Activated naive CD4-positive, alpha-beta T cell treated with anti-CD3 and anti-CD28 coated beads for 36 hours (primary cell): ENCODE data around the gene SCTR. TPM values are rescaled to one million over a fixed set of nuclear protein-coding genes. Genes with fewer than 3 reads are reported as not detected.

Source experiments
- CTCF ChIA-PET: fragments of 350-600 bp; sonication (Branson Sonifier 250); formaldehyde crosslinking; loops from one replicate; lab custom pipeline; 2021; ENCODE audit warnings: antibody characterized with exemption; lab: Charles Lee
- DNase-seq: peaks from one replicate; pipeline ENCODE4 v3.0.0-alpha.2; 2020
- H3K27ac Mint-ChIP-seq: one replicate; pipeline ENCODE4 v1.8.0; 2021; ENCODE audit warnings: mild to moderate bottlenecking, mixed read lengths
- H3K27me3 Mint-ChIP-seq: one replicate; pipeline ENCODE4 v1.8.0; 2021; ENCODE audit warnings: low read depth, mixed read lengths
- H3K36me3 Mint-ChIP-seq: one replicate; pipeline ENCODE4 v1.8.0; 2021; ENCODE audit warnings: low read depth, mixed read lengths
- H3K4me1 Mint-ChIP-seq: one replicate; pipeline ENCODE4 v1.8.0; 2021; ENCODE audit warnings: low read depth, mixed read lengths
- H3K4me3 Mint-ChIP-seq: one replicate; pipeline ENCODE4 v1.8.0; 2021; ENCODE audit warnings: mild to moderate bottlenecking, moderate library complexity, mixed read lengths
- H3K9me3 Mint-ChIP-seq: one replicate; pipeline ENCODE4 v1.8.0; 2021; ENCODE audit warnings: mixed read lengths
- intact Hi-C: fragments of 100-400 bp; cut with micrococcal nuclease; formaldehyde crosslinking; loops from one replicate; pipeline ENCODE4 v1.15.1; 2023
- total RNA-seq, 2 experiments: library from RNA; stranded (reverse); gene quantifications; one replicate each; pipeline ENCODE4 v1.2.3, GENCODE V29; 2021

The SCTR gene
- total RNA-seq, 2 experiments from 2014 or later, result not detected

DNA sequence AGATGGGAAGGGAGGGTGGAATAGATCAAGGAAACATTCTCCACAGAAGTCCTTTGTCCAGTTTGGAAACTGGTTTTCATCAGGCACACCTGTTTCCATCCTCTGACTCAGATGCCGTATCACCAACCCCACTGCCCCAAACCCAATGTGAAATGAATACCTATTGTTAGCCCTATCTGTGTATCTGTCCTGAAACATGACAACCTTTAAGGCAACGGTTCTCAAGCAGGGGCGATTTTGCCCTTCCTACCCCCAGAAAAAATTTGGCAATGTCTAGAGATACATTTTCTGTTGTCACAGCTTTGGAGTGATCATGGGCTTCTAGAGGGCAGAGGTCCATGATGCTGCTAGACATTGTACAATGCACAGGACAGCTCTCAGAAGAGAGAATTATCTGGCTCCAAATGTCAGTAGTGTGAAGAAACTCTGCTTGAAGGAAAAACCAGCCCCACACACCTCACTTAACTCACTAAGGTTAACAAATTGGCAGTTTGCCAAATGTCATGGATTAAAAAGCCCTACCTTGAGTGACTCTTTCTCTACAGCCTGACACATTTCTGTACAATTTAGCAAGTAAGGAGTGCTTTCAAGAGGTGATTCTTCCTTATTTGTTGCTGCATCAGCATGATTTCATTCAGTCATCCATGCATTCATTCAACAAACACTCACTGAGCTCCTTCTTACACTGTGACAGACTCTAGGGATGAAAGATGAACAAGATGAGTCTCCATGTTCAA lies 3.4 kb downstream of the SCTR start:
- no peaks in the 10 kb centered on the region for H3K9me3 Mint-ChIP-seq
- intact Hi-C loops, result no loop called here
- DNase-seq, result no peak
- H3K36me3 Mint-ChIP-seq, result no peaks in the 10 kb centered on the region
- peaks cover 2% of the 10 kb centered on the region for H3K4me1 Mint-ChIP-seq
- CTCF ChIA-PET, result no interaction called here
- no peak overlapping the region for H3K4me3 Mint-ChIP-seq
- no peak overlapping the region for H3K27ac Mint-ChIP-seq
- peaks cover 43% of the 10 kb centered on the region for H3K27me3 Mint-ChIP-seq

DNA sequence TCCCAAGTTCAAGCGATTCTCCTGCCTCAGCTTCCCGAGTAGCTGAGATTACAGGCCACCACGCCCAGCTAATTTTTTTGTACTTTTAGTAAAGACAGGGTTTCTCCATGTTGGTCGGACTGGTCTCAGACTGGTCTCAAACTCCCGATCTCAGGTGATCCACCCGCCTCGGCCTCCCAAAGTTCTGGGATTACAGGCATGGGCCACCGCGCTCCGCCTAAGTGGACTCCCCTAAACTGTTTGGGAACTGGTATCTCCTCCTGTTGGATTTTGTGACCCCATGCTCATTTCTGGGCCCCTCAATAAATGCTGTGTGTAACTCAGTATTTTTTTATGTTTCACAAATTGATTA lies 5.2 kb downstream of the SCTR start:
- Mint-ChIP-seq H3K27me3 (peaks cover 33% of the 10 kb centered on the region), H3K4me3 (no peak overlapping the region), H3K36me3 (no peaks in the 10 kb centered on the region), H3K9me3 (no peaks in the 10 kb centered on the region), H3K4me1 (peaks cover 2% of the 10 kb centered on the region), H3K27ac (no peak overlapping the region)
- CTCF ChIA-PET, result no interaction called here
- DNase-seq, result no peak
- intact Hi-C loops, result loop anchor here (10.0 kb wide), 1 partner anchor 126 kb away; no protein-coding TSS in a partner anchor

DNA sequence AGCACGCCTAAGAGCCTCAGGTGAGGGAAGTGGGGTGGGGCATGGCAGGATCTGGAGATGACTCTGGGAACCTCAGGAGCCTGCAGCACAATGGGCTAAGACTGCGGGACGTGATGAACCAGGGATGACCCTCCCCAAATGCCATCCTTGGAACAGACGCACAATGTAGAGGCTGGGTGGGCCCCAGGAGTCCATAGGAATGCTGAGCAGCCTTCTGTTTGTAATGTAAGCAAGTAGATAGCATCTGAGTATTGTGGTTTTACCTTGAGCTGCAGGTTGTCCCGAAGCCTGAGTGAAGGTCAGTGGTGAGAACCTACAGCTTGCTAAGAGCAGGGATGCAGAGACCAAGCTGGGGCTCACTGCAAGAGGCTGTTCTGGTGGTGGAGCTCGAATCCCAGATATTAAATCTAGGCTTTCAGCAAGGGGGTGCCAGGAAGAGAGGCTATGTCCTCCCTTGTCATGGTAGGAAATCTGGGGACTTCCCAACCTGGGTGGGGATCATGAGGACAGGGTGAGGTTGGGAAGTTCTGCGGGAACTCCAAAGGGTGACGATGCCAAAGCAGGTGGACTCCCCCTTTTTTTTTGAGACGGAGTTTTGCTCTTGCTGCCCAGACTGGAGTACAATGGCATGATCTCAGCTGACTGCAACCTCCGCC lies 5.8 kb downstream of the SCTR start:
- H3K9me3 Mint-ChIP-seq, result no peaks in the 10 kb centered on the region

DNA sequence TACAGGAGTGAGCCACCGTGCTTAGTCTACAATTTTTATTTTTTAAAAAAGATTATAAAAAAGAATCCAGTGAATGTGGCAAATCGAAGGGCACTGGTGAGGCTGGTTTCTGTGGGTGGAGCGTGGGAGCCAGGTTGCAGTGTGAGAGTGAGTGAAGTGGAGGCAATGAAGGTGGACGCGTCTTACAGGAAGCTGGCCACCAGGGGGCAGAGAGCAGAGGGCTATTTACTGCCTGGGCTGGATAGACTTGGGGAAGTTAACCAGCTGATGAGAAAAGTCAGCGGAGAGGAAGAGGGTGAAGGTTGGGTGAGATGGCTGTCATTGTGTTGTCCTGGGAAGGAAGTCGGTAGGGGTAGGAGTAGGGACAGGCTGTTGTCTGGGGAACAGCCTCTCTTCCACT lies 6.8 kb downstream of the SCTR start:
- intact Hi-C loops, result loop anchor here (1.0 to 10.0 kb wide), 3 partner anchors 127 to 658 kb away; no protein-coding TSS in a partner anchor
- Mint-ChIP-seq H3K27me3 (peaks cover 25% of the 10 kb centered on the region), H3K9me3 (no peaks in the 10 kb centered on the region), H3K27ac (no peak overlapping the region), H3K4me1 (no peaks in the 10 kb centered on the region), H3K36me3 (no peaks in the 10 kb centered on the region), H3K4me3 (no peak overlapping the region)
- CTCF ChIA-PET, result interaction anchor here (0.6 to 1.0 kb wide), 3 partner anchors 24 to 1708 kb away, joined by 3 to 5 read pairs (median 4); no protein-coding TSS in a partner anchor
- DNase-seq, result peak; percentile 60

More for the DNA sequence above, 5.8 kb downstream of the SCTR start:
- Mint-ChIP-seq H3K36me3 (no peaks in the 10 kb centered on the region), H3K27me3 (peaks cover 30% of the 10 kb centered on the region), H3K4me3 (no peak overlapping the region), H3K4me1 (no peaks in the 10 kb centered on the region), H3K27ac (no peak overlapping the region)
- CTCF ChIA-PET, result no interaction called here
- intact Hi-C loops, result loop anchor here (10.0 kb wide), 1 partner anchor 126 kb away; no protein-coding TSS in a partner anchor
- DNase-seq, result no peak

DNA sequence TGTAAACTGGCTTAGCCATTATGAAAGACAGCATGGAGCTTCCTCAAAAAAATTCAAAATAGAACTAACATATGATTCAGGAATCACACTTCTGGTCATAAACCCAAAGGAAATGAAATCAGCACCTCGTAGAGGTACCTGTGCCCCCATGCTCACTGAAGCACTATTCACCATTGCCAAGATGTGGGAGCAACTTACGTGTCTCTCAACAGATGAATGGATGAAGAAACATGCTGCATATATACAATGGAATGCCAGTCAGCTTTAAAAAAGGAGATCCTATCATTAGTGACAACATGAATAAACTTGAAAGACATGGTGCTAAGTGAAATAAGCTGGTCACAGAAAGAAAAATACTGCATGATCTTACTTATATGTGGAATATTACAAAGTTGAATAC lies 8.2 kb downstream of the SCTR start:
- CTCF ChIA-PET, result no interaction called here

DNA sequence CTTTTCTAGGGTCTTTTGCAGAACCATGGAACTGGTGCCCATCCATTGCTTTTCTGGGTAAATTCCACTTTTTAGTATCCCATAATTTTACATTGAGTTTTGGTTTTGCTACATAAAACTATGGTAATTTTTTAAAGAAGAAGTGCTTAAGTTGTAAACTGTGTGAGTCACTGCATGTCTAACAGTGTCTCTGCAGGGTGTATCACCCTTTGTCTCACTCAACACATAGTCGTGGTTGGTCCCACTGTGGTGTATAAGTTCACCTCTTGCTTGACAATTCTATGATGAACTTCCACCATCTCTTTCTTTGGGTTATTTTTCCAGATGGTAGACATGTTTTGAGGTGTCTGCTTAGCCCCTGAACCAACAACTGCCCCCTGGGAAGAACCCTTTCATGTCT lies 10.5 kb downstream of the SCTR start:
- no peak overlapping the region for H3K4me3 Mint-ChIP-seq
- CTCF ChIA-PET, result no interaction called here
- no peaks in the 10 kb centered on the region for H3K4me1 Mint-ChIP-seq
- intact Hi-C loops, result loop anchor here (10.0 kb wide), 1 partner anchor 131 kb away; no protein-coding TSS in a partner anchor
- H3K36me3 Mint-ChIP-seq, result no peaks in the 10 kb centered on the region
- peaks cover 20% of the 10 kb centered on the region for H3K27me3 Mint-ChIP-seq
- DNase-seq, result no peak
- H3K9me3 Mint-ChIP-seq, result no peaks in the 10 kb centered on the region
- no peak overlapping the region for H3K27ac Mint-ChIP-seq

More for the DNA sequence above, 8.2 kb downstream of the SCTR start:
- no peak overlapping the region for H3K27ac Mint-ChIP-seq
- no peaks in the 10 kb centered on the region for H3K36me3 Mint-ChIP-seq
- DNase-seq, result no peak
- H3K27me3 Mint-ChIP-seq, result peaks cover 20% of the 10 kb centered on the region
- no peak overlapping the region for H3K4me3 Mint-ChIP-seq
- H3K9me3 Mint-ChIP-seq, result no peaks in the 10 kb centered on the region
- intact Hi-C loops, result loop anchor here (10.0 kb wide), 1 partner anchor 129 kb away; no protein-coding TSS in a partner anchor
- H3K4me1 Mint-ChIP-seq, result no peaks in the 10 kb centered on the region

DNA sequence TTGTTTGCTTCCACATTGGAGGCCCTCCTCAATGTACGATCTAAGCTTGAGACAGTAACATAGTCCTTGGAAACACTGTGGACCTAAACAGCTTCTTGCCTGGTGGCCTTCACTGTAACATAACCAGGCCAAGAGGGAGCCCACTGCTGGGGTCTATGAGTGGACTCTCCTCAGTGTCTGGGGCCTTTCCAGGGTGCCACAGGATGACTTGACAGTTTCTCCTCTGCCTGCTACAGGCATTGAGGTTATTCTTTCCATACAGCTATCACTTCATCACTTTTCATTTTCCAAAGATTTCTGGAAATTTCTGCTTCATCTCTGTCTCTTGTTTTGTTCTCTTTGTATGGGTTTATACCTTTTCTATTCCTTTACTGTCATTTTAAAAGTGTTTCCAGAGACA lies 11.3 kb downstream of the SCTR start:
- no peaks in the 10 kb centered on the region for H3K4me1 Mint-ChIP-seq
- no peaks in the 10 kb centered on the region for H3K9me3 Mint-ChIP-seq
- peaks cover 14% of the 10 kb centered on the region for H3K27me3 Mint-ChIP-seq
- DNase-seq, result no peak
- CTCF ChIA-PET, result no interaction called here
- H3K27ac Mint-ChIP-seq, result no peak overlapping the region
- H3K36me3 Mint-ChIP-seq, result no peaks in the 10 kb centered on the region
- intact Hi-C loops, result loop anchor here (10.0 kb wide), 1 partner anchor 132 kb away; no protein-coding TSS in a partner anchor
- no peak overlapping the region for H3K4me3 Mint-ChIP-seq

DNA sequence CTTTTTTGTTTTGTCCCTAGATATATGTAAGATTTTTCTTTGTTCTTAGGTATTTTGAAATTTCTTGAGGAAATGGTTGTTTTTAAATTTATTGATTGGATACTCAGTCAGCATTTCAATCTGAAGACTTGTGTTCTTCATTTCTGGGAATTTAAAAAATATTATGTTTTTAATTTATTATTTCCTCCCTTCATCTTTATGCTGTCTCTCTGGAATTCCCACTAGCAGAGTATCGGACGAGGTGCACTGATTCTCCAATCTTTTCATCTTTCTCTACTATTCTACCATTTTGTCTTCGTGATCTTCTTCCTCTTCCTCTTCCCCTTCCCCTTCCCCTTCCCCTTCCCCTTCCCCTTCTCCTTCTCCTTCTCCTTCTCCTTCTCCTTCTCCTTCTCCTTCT lies 12.3 kb downstream of the SCTR start:
- no peak for DNase-seq
- H3K27ac Mint-ChIP-seq, result no peak overlapping the region
- intact Hi-C loops, result loop anchor here (10.0 kb wide), 1 partner anchor 133 kb away; no protein-coding TSS in a partner anchor
- H3K36me3 Mint-ChIP-seq, result no peaks in the 10 kb centered on the region
- no peak overlapping the region for H3K4me3 Mint-ChIP-seq
- H3K27me3 Mint-ChIP-seq, result peaks cover 16% of the 10 kb centered on the region
- H3K4me1 Mint-ChIP-seq, result no peaks in the 10 kb centered on the region
- CTCF ChIA-PET, result no interaction called here
- H3K9me3 Mint-ChIP-seq, result no peaks in the 10 kb centered on the region

DNA sequence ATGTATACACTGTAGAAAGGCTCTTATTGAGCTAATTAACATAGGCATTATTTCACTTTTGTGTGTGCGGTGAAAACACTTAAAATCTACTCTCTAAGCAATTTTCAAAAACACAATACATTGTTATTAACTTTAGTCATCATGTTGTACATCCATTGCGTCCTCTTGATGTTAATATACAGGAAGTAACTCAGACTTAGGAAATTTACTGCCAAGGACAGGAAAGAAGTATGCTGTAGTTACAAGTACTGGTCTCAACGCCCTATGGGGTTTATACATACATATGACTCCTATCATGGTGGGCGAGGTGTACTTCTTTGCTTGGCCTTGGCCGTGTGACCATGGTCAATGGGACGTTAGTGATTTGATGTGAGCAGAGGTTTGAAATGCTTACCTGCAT lies 15.5 kb downstream of the SCTR start:
- Mint-ChIP-seq H3K27ac (no peak overlapping the region), H3K9me3 (no peaks in the 10 kb centered on the region), H3K27me3 (peaks cover 8% of the 10 kb centered on the region), H3K4me1 (no peaks in the 10 kb centered on the region), H3K36me3 (no peaks in the 10 kb centered on the region), H3K4me3 (no peak overlapping the region)
- intact Hi-C loops, result no loop called here
- no peak for DNase-seq
- CTCF ChIA-PET, result no interaction called here

DNA sequence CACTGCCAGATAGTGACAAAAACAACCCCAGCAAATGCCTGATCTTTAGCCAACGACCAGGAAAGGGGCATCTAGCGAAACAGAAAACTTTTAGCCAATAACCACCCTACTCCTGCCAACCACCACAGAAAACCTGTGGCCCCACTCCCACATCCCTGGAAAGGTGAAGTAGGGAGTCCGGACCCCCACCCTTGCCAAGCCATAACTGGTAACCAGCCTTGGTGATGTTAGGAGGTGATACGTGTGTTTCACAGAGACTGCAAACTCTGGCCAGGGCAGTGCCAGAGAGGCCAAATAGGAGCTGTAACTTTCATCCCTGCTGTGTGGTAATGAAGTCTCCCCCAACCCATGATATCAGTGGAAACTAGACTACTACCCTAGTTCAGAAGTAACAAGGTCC lies 27.6 kb downstream of the SCTR start:
- DNase-seq, result no peak
- intact Hi-C loops, result no loop called here
- Mint-ChIP-seq H3K27ac (no peak overlapping the region), H3K4me1 (no peaks in the 10 kb centered on the region), H3K36me3 (peaks cover 5% of the 10 kb centered on the region), H3K9me3 (peaks cover 18% of the 10 kb centered on the region), H3K27me3 (peaks cover 29% of the 10 kb centered on the region), H3K4me3 (no peak overlapping the region)
- CTCF ChIA-PET, result interaction anchor here (1.3 kb wide), 1 partner anchor 90 kb away, joined by 3 read pairs; no protein-coding TSS in a partner anchor

DNA sequence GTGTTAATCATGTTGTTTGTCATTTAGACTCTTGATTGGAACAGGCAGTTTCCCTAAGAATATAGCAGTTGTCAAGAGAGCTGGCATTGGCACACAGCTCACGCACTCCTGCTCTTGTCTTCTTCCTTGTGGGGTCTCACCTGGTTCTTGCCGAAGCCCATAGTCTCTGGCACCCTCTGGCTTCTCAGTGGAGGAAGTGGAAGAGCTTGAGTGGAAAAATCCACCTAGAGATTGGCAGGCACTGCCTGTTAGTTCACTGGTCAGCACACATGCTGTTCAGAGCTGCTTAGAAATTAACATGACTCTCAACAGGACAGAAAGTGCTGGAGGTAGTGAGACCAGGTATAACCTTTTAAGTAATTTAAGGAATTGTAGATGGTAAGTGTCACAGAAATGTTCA lies 28.3 kb downstream of the SCTR start:
- intact Hi-C loops, result no loop called here
- no peak overlapping the region for H3K27ac Mint-ChIP-seq
- no peaks in the 10 kb centered on the region for H3K4me1 Mint-ChIP-seq
- H3K9me3 Mint-ChIP-seq, result peaks cover 16% of the 10 kb centered on the region
- no peak for DNase-seq
- CTCF ChIA-PET, result interaction anchor here (1.1 to 1.3 kb wide), 4 partner anchors 8 to 90 kb away, joined by 3 to 7 read pairs (median 4); no protein-coding TSS in a partner anchor
- peaks cover 3% of the 10 kb centered on the region for H3K36me3 Mint-ChIP-seq
- peaks cover 24% of the 10 kb centered on the region for H3K27me3 Mint-ChIP-seq
- H3K4me3 Mint-ChIP-seq, result no peak overlapping the region

DNA sequence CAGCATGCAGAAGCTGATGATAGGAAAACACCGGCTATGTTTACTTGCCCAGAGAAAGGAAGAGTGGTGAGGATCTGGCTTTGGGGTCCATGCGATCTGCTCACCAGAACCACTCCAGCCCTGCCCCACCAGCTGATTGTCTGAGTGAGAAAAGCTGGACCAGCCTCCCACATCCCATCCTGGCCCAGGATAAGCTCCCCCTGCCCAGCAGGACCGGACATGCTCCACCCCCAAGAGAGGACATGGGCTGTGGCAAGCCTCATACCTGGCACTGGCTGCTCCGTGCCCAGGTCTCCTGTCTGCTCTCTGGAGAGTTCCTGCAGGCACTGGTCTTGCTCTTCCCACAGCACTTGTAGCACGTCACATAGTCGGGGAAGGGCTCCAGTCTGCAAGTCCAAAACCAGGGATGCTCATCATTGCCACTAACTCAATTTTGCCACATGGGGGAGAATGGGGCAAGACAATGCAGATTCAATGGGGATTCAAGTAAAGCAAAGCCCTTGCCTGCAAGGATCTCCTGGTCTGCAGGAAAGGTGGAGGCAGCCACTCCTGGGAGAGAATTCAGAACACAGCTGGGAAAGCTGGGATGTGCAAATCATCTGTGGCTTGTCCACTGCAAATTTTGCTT lies 30.0 kb downstream of the SCTR start:
- no peaks in the 10 kb centered on the region for H3K36me3 Mint-ChIP-seq
- DNase-seq, result no peak
- CTCF ChIA-PET, result interaction anchor here (0.8 to 1.2 kb wide), 2 partner anchors 18 to 23 kb away, joined by 3 read pairs; no protein-coding TSS in a partner anchor
- no peak overlapping the region for H3K27ac Mint-ChIP-seq
- peaks cover 3% of the 10 kb centered on the region for H3K9me3 Mint-ChIP-seq
- H3K4me3 Mint-ChIP-seq, result no peak overlapping the region
- no peaks in the 10 kb centered on the region for H3K4me1 Mint-ChIP-seq
- H3K27me3 Mint-ChIP-seq, result peaks cover 17% of the 10 kb centered on the region
- intact Hi-C loops, result no loop called here
